Measurements from ENCODE around the gene PDIA3. TPM values are rescaled to one million over a fixed set of nuclear protein-coding genes. Genes with fewer than 3 reads are reported as not detected.

Gene PDIA3
- total RNA-seq, 1 donor = 180 TPM

DNA sequence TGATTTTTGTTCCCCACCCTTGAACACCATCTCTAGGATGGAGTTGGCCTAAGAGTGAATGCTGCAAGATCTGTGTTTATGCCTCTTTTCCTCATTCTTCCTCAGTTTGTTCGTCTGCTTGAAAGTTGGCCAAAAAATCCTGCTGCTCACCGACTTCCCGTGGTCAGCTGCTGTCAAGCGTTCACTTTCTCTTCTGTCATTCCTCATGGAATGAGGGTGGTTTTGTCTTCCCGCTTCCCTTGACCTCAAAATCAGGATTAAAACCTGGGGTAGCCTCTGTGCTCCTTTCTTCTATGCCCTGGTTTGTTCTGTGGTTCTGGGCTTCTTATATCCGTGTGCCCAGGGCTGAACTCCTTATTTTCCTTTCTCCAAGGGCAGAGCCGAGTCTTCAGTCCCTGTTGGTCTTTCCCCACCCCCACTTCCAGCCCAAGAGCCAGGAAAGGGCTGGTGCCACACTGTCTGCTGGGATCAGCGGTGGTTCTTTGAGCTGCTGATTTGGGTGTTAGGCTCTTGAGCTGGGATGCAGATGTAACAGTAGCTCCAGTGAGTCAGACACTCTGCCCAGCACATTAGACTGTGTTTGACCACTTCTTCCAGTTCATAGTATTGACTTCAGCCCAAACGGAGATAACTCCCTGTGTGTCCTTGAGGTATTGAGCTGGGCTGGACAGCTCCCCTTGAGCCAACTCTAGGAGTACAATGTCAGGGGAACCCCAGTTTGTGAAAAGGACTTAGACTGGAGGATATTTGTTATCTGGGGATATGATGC is 48.2 kb downstream of the PDIA3 start:
- peak overlapping the region; percentile 100 for H3K4me3 ChIP-seq (ENCODE audit: low read depth, low read length)
- TF ChIP-seq, protein P1, sequence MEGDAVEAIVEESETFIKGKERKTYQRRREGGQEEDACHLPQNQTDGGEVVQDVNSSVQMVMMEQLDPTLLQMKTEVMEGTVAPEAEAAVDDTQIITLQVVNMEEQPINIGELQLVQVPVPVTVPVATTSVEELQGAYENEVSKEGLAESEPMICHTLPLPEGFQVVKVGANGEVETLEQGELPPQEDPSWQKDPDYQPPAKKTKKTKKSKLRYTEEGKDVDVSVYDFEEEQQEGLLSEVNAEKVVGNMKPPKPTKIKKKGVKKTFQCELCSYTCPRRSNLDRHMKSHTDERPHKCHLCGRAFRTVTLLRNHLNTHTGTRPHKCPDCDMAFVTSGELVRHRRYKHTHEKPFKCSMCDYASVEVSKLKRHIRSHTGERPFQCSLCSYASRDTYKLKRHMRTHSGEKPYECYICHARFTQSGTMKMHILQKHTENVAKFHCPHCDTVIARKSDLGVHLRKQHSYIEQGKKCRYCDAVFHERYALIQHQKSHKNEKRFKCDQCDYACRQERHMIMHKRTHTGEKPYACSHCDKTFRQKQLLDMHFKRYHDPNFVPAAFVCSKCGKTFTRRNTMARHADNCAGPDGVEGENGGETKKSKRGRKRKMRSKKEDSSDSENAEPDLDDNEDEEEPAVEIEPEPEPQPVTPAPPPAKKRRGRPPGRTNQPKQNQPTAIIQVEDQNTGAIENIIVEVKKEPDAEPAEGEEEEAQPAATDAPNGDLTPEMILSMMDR (IDR thresholded peaks at IDR 0.05; ENCODE audit: insufficient read depth, low read length) = no peak

DNA sequence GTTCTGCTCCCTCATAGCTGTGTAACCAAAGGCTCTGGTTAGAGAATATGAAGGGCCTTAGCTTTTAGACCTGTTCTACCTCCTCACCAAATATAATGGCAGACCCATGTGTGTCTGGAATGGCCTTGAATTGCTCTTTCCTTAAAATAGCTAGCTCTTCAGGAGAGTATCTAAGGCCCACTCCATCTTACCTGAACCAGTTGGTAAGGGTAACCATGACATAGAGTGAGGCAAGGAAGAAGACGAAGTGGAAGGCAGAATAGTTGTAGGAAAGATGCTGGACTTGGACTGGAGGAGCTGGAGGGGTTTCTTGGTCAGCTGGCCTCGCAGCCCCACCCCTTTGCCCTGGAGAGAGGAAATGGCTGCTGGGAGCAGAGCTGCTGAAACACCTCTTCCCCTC is 49.0 kb downstream of the PDIA3 start:
- no peak for DNase-seq (ENCODE audit: low read depth)
- TF ChIP-seq, protein P1 (IDR thresholded peaks at IDR 0.05; ENCODE audit: insufficient read depth, low read length) = no peak
- H3K4me3 ChIP-seq (ENCODE audit: low read depth, low read length) = no peak overlapping the region

More for the DNA sequence above, 48.2 kb downstream of the PDIA3 start:
- no peak for DNase-seq (ENCODE audit: low read depth)

DNA sequence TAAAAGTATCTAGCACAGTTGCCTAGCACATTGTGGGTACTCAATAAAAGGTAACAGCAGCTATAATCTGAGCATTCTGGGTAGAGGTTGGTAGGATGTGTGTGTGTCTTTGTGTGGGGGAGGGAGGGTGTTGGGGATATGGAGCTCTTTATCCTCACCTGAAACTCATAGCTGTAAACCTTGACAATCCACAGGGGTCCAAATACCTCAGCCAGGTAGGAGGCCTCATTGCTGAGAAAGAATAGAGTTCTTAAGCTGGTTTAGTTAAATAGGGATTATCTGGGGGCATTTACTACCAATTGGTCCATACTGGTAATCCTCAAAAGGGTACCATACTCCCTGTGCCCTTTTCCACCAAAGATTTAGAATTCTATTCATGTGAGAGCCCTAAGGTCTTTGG is 49.8 kb downstream of the PDIA3 start:
- H3K4me3 ChIP-seq (ENCODE audit: low read depth, low read length) = no peak overlapping the region
- DNase-seq (ENCODE audit: low read depth) = no peak
- TF ChIP-seq, protein P1 (IDR thresholded peaks at IDR 0.05; ENCODE audit: insufficient read depth, low read length) = no peak

DNA sequence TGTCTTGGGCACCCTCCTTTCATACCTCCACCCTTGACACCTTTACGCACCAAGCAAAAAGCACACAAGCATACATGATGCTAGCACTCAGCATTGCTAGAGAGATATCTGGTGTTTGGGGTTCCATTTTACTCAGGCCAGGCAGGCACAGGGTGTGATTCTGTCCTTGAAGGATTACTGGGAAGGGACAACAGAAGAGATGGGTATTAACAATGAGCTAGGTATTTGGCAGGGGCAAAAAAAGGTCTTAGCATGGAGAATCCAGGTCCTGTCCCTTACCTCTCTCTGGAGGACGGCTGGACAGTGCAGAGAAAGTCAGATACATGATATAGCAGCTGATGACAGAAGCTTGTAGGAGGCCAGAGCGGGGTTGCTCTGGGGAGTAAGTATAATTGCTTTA is 50.3 kb downstream of the PDIA3 start:
- no peak overlapping the region for H3K4me3 ChIP-seq (ENCODE audit: low read depth, low read length)
- TF ChIP-seq, protein P1 (IDR thresholded peaks at IDR 0.05; ENCODE audit: insufficient read depth, low read length) = no peak
- DNase-seq (ENCODE audit: low read depth) = no peak

DNA sequence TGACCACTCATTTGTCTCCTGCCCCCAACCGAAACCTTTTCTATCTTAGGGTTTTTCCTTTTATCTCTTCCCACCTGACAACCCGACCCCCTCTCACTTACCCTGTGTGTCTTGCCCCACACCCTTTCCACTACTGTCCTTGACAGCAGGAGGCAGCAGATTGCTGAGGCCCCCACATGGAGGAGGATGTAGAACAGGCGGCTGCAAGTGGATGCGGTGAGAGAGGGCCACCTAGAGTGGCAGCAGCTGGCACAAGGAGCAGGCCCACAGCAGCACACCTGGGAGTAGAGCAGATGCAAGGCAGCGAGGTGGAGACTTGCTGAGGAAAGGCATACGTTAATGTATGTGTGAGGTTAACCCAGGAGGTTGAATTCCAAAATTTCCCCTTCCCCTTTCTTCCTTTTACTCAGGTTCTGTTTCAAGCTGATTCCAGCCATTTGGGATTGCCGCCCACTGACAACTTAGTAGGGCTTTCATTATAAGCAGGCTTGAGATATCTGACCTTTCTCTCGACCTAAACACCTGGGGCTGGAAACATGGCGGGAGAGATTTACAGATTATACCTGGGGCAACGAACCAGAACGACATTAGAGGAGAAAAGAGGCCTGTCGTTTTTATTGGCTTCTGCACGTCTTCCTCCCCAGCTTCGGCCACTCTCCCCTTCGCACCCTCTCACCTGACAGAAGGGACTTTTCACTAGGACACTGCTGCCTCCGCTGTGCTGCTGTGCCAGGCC is 53.1 kb downstream of the PDIA3 start:
- no peak for DNase-seq (ENCODE audit: low read depth)
- H3K4me3 ChIP-seq (ENCODE audit: low read depth, low read length) = no peak overlapping the region
- TF ChIP-seq, protein P1 (IDR thresholded peaks at IDR 0.05; ENCODE audit: insufficient read depth, low read length) = no peak

DNA sequence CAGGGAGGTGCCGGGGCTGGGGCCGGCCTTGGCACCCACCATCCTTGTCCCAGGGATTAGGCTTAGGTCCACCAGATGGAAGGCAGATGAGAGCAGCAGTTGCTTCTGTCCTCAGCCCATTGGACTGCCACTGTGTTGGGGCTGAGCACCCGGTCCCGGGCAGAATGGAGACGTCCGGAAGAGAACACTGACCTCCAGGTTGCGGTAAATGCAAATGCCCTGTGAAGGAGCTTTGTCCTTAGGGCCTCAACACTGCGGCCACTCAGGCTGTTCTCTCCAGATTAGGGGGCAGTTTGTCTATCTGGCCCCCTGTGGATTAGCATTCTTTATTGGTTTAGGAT is 53.7 kb downstream of the PDIA3 start, which contains the start of gene SERINC4:
Gene SERINC4 (minus strand): TSS at position 276 of the 341 bp plus-strand sequence. CDS start 234 bp downstream, at position 42.
- H3K4me3 ChIP-seq (ENCODE audit: low read depth, low read length) = peak within 1 kb of the TSS; percentile 99
- TF ChIP-seq, protein P1 (IDR thresholded peaks at IDR 0.05; ENCODE audit: insufficient read depth, low read length) = no peak
- DNase-seq (ENCODE audit: low read depth) = no peak

Data from fibroblast of the aortic adventitia (primary cell).